HG03354 (cell line): ENCODE results near the gene XRN1.
A peak's percentile ranks its signal among the peaks of the same experiment; 100 is the strongest.
"Not testable (repeated sequence)": the region's sequence is repeated elsewhere in the genome, so short reads cannot be mapped to it uniquely, and the experiment has no call there.

Source experiments
- ATAC-seq: cut with Tn5 transposase; IDR thresholded peaks from one replicate; pipeline ENCODE4 v1.9.1; 2021; ENCODE audit warnings: mild to moderate bottlenecking; ENCODE audit not compliant: unreplicated experiment, poor library complexity, severe bottlenecking

Gene XRN1

GRCh38 chr3:142436951-142437585, 10.8 kb downstream of the XRN1 start:
- no peak for ATAC-seq

GRCh38 chr3:142434503-142434902, 13.3 kb downstream of the XRN1 start:
- ATAC-seq = no peak

GRCh38 chr3:142433110-142433509, 14.7 kb downstream of the XRN1 start:
- ATAC-seq = peak; percentile 89

- ATAC-seq = no peak
Observed at GRCh38 chr3:142429582-142429981, 18.3 kb downstream of the XRN1 start.

GRCh38 chr3:142424754-142425153, 23.1 kb downstream of the XRN1 start:
- no peak for ATAC-seq

GRCh38 chr3:142418926-142419592, 28.8 kb downstream of the XRN1 start:
- ATAC-seq = no peak

GRCh38 chr3:142417302-142417701, 30.5 kb downstream of the XRN1 start:
- no peak for ATAC-seq

GRCh38 chr3:142400537-142400936, 47.3 kb downstream of the XRN1 start:
- not testable (repeated sequence) for ATAC-seq

- ATAC-seq = no peak
Observed at GRCh38 chr3:142394921-142395622, 52.8 kb downstream of the XRN1 start.

GRCh38 chr3:142385078-142385477, 62.8 kb downstream of the XRN1 start:
- ATAC-seq = no peak

GRCh38 chr3:142374687-142375086, 73.2 kb downstream of the XRN1 start:
- ATAC-seq = no peak

GRCh38 chr3:142369576-142369975, 78.3 kb downstream of the XRN1 start:
- not testable (repeated sequence) for ATAC-seq

GRCh38 chr3:142366434-142366833, 81.4 kb downstream of the XRN1 start:
- no peak for ATAC-seq

GRCh38 chr3:142363936-142364467, 83.8 kb downstream of the XRN1 start:
- ATAC-seq = no peak

GRCh38 chr3:142363433-142363832, 84.4 kb downstream of the XRN1 start:
- not testable (repeated sequence) for ATAC-seq

GRCh38 chr3:142359367-142359766, 88.5 kb downstream of the XRN1 start:
- ATAC-seq = no peak

- ATAC-seq = peak; percentile 69
Observed at GRCh38 chr3:142356818-142357217, 91.0 kb downstream of the XRN1 start.

- ATAC-seq = no peak
Observed at GRCh38 chr3:142355692-142356091, 92.1 kb downstream of the XRN1 start.

- ATAC-seq = no peak
Observed at GRCh38 chr3:142354076-142354475, 93.8 kb downstream of the XRN1 start.

- no peak for ATAC-seq
Observed at GRCh38 chr3:142353571-142353970, 94.3 kb downstream of the XRN1 start.

GRCh38 chr3:142352698-142353097, 95.1 kb downstream of the XRN1 start:
- ATAC-seq = not testable (repeated sequence)
